Stimulated activated CD8-positive, alpha-beta memory T cell treated with anti-CD3 and anti-CD28 coated beads, Interleukin-4, amount 100 ng/mL, for 24 hours (primary cell): ENCODE results near the gene RBM28.

ENCODE experiments used
- DNase-seq: peaks from one replicate; pipeline ENCODE4 v3.0.0-alpha.2; 2020; ENCODE audit warnings: low read depth

The RBM28 gene

GRCh38 chr7:128259131-128260061 lies 84.3 kb downstream of the RBM28 start:
- DNase-seq = no peak

- DNase-seq = no peak
Observed at GRCh38 chr7:128257458-128257857, 86.2 kb downstream of the RBM28 start.

- DNase-seq = no peak
Observed at GRCh38 chr7:128255271-128255670, 88.4 kb downstream of the RBM28 start.

- no peak for DNase-seq
Observed at GRCh38 chr7:128254470-128254869, 89.2 kb downstream of the RBM28 start.

GRCh38 chr7:128253701-128254100 lies 90.0 kb downstream of the RBM28 start:
- no peak for DNase-seq

- no peak for DNase-seq
Observed at GRCh38 chr7:128251337-128251736, 92.4 kb downstream of the RBM28 start.
